Stimulated activated naive CD8-positive, alpha-beta T cell treated with anti-CD3 and anti-CD28 coated beads, Interleukin-15, amount 100 ng/mL, for 72 hours (primary cell): ENCODE data around the gene DIAPH1.
"Not testable (repeated sequence)": the region's sequence is repeated elsewhere in the genome, so short reads cannot be mapped to it uniquely, and the experiment has no call there.

Experiments
- ATAC-seq: fragments of 150-1000 bp; cut with Tn5 transposase; 2 replicates; pipeline ENCODE4 v1.10.0; 2021; ENCODE audit warnings: mild to moderate bottlenecking, moderate library complexity
- DNase-seq, 2 donors: peaks; one replicate each; pipeline ENCODE4 v3.0.0; 2021 to 2022
- H3K27ac Mint-ChIP-seq, 2 donors: one replicate each; pipeline ENCODE4 v1.8.0; 2022; ENCODE audit warnings: mild to moderate bottlenecking in 2 of 2, mixed read lengths in 2 of 2, moderate library complexity in 2 of 2
- H3K27me3 Mint-ChIP-seq: one replicate; pipeline ENCODE4 v1.8.0; 2022; ENCODE audit warnings: mixed read lengths
- H3K4me1 Mint-ChIP-seq: one replicate; pipeline ENCODE4 v1.8.0; 2022; ENCODE audit warnings: mild to moderate bottlenecking, mixed read lengths
- H3K4me3 Mint-ChIP-seq, 2 donors: one replicate each; pipeline ENCODE4 v1.8.0; 2022; ENCODE audit warnings: mild to moderate bottlenecking in 2 of 2, mixed read lengths in 2 of 2, moderate library complexity in 1 of 2
- H3K9me3 Mint-ChIP-seq, 2 donors: one replicate each; pipeline ENCODE4 v1.8.0; 2022; ENCODE audit warnings: mixed read lengths in 2 of 2

DIAPH1 gene

GRCh38 chr5:141632650-141633049 is 13.8 kb upstream of the DIAPH1 start:
- no peak for ATAC-seq
- no peaks in the 10 kb centered on the region for H3K9me3 Mint-ChIP-seq
- no peaks in the 10 kb centered on the region for H3K27me3 Mint-ChIP-seq
- H3K27ac Mint-ChIP-seq, result no peak overlapping the region
- no peak overlapping the region for H3K4me3 Mint-ChIP-seq
- peaks cover 30% of the 10 kb centered on the region for H3K4me1 Mint-ChIP-seq
- DNase-seq, result no peak

GRCh38 chr5:141630570-141631140 is 11.9 kb upstream of the DIAPH1 start:
- Mint-ChIP-seq H3K9me3 (no peaks in the 10 kb centered on the region), H3K27ac (no peak overlapping the region), H3K4me3 (no peak overlapping the region), H3K4me1 (peaks cover 25% of the 10 kb centered on the region), H3K27me3 (no peaks in the 10 kb centered on the region)
- DNase-seq, result no peak
- no peak for ATAC-seq

DNA sequence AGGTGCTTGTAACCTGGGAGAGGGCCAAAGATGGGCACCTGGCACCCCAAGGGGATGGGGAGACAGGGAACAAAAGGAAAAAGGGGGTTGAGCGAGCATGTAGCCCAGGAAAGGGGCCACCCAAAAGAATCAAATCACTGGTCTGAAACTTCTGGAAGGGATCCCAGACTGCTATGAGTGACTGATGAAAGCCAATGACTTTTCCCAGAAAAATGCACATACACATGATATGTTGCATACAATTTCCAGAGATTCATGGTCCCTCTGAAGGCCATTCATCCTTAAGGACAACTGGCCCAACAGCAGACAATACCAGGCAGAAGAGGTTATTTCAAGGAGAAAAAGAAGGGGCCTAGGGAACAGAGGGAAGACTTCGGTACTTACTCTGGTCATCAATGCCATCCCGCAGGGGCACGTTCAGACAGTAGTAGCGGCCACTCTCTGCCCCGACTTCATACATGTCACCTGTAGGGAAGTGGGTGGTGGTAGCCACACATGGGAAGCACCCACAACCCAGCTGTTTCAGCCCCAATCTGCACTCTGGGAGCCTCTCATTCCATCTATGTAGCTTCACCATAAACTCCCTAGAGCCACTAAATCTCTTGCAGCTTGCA is 9.5 kb upstream of the DIAPH1 start:
- H3K9me3 Mint-ChIP-seq, result no peaks in the 10 kb centered on the region
- peaks cover 14% of the 10 kb centered on the region for H3K4me1 Mint-ChIP-seq
- ATAC-seq, result no peak
- no peak overlapping the region for H3K27ac Mint-ChIP-seq
- no peaks in the 10 kb centered on the region for H3K27me3 Mint-ChIP-seq
- DNase-seq, result no peak
- H3K4me3 Mint-ChIP-seq, result no peak overlapping the region

GRCh38 chr5:141623611-141624010 is 4.8 kb upstream of the DIAPH1 start:
- Mint-ChIP-seq H3K9me3 (no peaks in the 10 kb centered on the region), H3K27me3 (no peaks in the 10 kb centered on the region), H3K4me3 (peak overlapping the region in 1 of 2 donors; percentile 39), H3K27ac (peak overlapping the region; percentile 84 to 88), H3K4me1 (peaks cover 46% of the 10 kb centered on the region)
- no peak for DNase-seq
- no peak for ATAC-seq

GRCh38 chr5:141623186-141623585 is 4.4 kb upstream of the DIAPH1 start:
- no peaks in the 10 kb centered on the region for H3K27me3 Mint-ChIP-seq
- H3K4me3 Mint-ChIP-seq, result peak overlapping the region; percentile 39 to 40
- H3K9me3 Mint-ChIP-seq, result no peaks in the 10 kb centered on the region
- peaks cover 46% of the 10 kb centered on the region for H3K4me1 Mint-ChIP-seq
- H3K27ac Mint-ChIP-seq, result peak overlapping the region; percentile 84 to 88
- ATAC-seq (peak; percentile 55), DNase-seq (peak; percentile 21 to 34)

DNA sequence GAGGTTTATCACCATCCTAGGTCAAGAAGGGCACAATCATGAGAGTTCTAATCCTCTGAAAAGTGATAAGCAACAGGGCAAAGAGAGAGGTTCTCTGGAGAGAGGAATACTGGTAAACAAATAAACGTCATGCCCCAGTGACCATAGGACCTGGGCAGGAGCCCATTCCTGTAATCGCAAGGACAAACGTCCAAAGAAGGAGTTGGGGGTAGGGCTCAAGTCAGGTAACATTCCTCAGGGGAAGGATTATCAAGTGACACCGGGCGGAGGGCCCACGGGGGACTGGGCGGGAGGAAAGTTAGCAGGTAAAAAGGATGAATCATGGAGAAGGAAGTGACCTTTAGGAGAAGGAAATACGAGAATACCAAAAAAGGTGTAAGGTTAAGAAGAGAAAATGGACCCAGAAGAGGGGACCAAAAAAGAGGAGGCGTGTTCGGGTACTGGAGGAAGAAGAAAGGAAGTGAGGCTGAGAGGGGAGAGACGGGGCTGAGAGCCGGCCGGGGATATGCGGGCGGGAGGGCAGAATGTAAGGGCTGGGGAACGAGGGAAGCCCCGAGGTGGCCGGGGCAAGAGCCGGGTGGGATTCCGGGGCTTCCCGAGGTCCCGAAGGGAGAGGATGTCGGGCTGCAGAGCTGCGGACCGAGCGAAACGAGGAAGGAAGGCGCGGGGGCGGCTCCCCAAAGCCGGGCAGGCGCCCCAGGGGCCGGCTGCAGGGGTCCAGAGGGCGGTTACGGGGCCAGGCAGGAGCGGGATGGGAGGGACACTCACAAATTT is 583 bp downstream of the DIAPH1 start:
- H3K4me1 Mint-ChIP-seq, result peaks cover 75% of the 10 kb centered on the region
- peak; percentile 68 to 73 for DNase-seq

DNA sequence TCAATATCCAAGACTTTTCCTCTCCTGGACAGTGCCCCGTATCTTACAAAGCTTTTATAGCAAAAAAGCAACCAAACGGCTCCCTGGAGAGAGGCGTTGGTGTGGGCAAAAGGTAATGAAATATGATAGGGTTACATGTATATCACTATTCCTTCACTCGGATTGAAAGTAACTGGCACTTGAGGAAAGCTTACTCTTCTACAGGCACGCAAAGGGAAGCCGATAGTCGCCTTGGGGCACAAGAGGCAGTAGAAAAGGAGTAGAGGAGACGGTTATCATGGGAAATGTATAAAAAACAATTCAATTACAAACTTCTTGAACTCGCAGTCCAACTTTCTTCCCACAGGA is 1.1 kb downstream of the DIAPH1 start:
- peaks cover 75% of the 10 kb centered on the region for H3K4me1 Mint-ChIP-seq
- H3K4me3 Mint-ChIP-seq, result peak overlapping the region; percentile 86 to 99
- no peaks in the 10 kb centered on the region for H3K27me3 Mint-ChIP-seq
- no peak for DNase-seq
- H3K27ac Mint-ChIP-seq, result peak overlapping the region; percentile 88 to 99
- no peaks in the 10 kb centered on the region for H3K9me3 Mint-ChIP-seq
- ATAC-seq, result no peak

More for the DNA sequence above, 583 bp downstream of the DIAPH1 start:
- H3K4me3 Mint-ChIP-seq, result peak overlapping the region; percentile 86 to 99
- peak; percentile 64 for ATAC-seq
- H3K9me3 Mint-ChIP-seq, result no peaks in the 10 kb centered on the region
- H3K27ac Mint-ChIP-seq, result peak overlapping the region; percentile 88 to 99
- H3K27me3 Mint-ChIP-seq, result no peaks in the 10 kb centered on the region

- no peak for DNase-seq
- peak overlapping the region; percentile 48 to 55 for H3K27ac Mint-ChIP-seq
- H3K27me3 Mint-ChIP-seq, result no peaks in the 10 kb centered on the region
- peak overlapping the region; percentile 86 to 99 for H3K4me3 Mint-ChIP-seq
- ATAC-seq, result no peak
- peaks cover 75% of the 10 kb centered on the region for H3K4me1 Mint-ChIP-seq
- H3K9me3 Mint-ChIP-seq, result no peaks in the 10 kb centered on the region
These were observed 1.7 kb downstream of the DIAPH1 start for GRCh38 chr5:141617128-141617527.

- H3K27me3 Mint-ChIP-seq, result no peaks in the 10 kb centered on the region
- peaks cover 75% of the 10 kb centered on the region for H3K4me1 Mint-ChIP-seq
- no peaks in the 10 kb centered on the region for H3K9me3 Mint-ChIP-seq
- peak overlapping the region; percentile 86 to 99 for H3K4me3 Mint-ChIP-seq
- no peak for ATAC-seq
- H3K27ac Mint-ChIP-seq, result peak overlapping the region; percentile 57 to 64
- DNase-seq, result no peak
These were observed 2.6 kb downstream of the DIAPH1 start for GRCh38 chr5:141615991-141616720.

- peak overlapping the region in 1 of 2 donors; percentile 62 for H3K27ac Mint-ChIP-seq
- DNase-seq (no peak), ATAC-seq (no peak)
- peak overlapping the region; percentile 55 to 71 for H3K4me3 Mint-ChIP-seq
- H3K9me3 Mint-ChIP-seq, result no peaks in the 10 kb centered on the region
- no peaks in the 10 kb centered on the region for H3K27me3 Mint-ChIP-seq
- H3K4me1 Mint-ChIP-seq, result peaks cover 91% of the 10 kb centered on the region
These were observed 5.5 kb downstream of the DIAPH1 start for GRCh38 chr5:141613344-141613743.

DNA sequence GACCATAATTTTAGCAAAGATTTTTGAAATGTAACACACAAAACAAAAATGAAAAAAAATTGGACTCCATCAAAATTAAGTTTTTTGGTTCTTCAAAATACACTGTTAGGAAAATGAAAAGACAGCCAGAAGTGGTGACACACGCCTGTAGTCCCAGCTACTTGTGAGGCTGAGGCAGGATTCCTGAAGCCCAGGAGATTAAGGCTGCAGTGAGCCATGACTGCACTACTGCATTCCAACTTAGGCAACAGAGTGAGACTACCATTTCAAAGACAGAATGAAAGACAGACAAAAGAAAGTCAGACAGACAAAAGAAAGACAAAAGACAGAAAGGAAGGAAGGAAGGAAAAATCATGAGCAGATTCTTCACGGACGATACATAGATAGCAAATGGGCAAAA is 7.5 kb downstream of the DIAPH1 start:
- Mint-ChIP-seq H3K9me3 (no peaks in the 10 kb centered on the region), H3K27me3 (no peaks in the 10 kb centered on the region), H3K4me1 (peaks cover 98% of the 10 kb centered on the region), H3K4me3 (peak overlapping the region; percentile 1 to 34), H3K27ac (peak overlapping the region in 1 of 2 donors; percentile 1)
- no peak for DNase-seq
- no peak for ATAC-seq

DNA sequence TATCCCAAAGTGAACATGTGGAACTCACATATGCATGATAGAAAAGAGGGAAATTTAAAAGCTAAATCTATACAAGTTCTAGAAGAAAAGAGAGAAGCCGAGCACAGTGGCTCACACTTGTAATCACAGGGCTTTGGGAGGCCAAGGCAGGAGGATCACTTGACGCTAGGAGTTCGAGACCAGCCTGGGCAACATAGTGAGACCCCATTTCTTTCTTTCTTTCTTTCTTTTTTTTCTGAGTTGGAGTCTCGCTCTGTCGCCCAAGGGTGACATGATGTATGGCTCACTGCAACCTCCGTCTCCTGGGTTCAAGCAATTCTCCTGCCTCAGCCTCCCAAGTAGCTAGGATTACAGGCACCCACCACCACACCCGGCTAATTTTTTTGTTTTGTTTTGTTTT is 8.9 kb downstream of the DIAPH1 start:
- DNase-seq, H3K4me3 Mint-ChIP-seq: not testable (repeated sequence)

GRCh38 chr5:141609044-141609443 is 9.8 kb downstream of the DIAPH1 start:
- ATAC-seq, result no peak
- no peak overlapping the region for H3K4me3 Mint-ChIP-seq

More for the DNA sequence above, 8.9 kb downstream of the DIAPH1 start:
- H3K27me3 Mint-ChIP-seq, ATAC-seq, H3K9me3 Mint-ChIP-seq: not testable (repeated sequence)
- Mint-ChIP-seq H3K27ac (peak overlapping the region; percentile 5 to 67), H3K4me1 (peaks cover 95% of the 10 kb centered on the region)

GRCh38 chr5:141608557-141608956 is 10.2 kb downstream of the DIAPH1 start:
- Mint-ChIP-seq H3K9me3 (no peaks in the 10 kb centered on the region), H3K27ac (peak overlapping the region; percentile 79 to 87), H3K27me3 (no peaks in the 10 kb centered on the region), H3K4me1 (peaks cover 95% of the 10 kb centered on the region), H3K4me3 (peak overlapping the region; percentile 4 to 30)
- DNase-seq (no peak), ATAC-seq (no peak)

More at GRCh38 chr5:141609044-141609443, 9.8 kb downstream of the DIAPH1 start:
- peaks cover 95% of the 10 kb centered on the region for H3K4me1 Mint-ChIP-seq
- no peaks in the 10 kb centered on the region for H3K9me3 Mint-ChIP-seq
- DNase-seq, result no peak
- H3K27ac Mint-ChIP-seq, result peak overlapping the region in 1 of 2 donors; percentile 87
- H3K27me3 Mint-ChIP-seq, result no peaks in the 10 kb centered on the region

DNA sequence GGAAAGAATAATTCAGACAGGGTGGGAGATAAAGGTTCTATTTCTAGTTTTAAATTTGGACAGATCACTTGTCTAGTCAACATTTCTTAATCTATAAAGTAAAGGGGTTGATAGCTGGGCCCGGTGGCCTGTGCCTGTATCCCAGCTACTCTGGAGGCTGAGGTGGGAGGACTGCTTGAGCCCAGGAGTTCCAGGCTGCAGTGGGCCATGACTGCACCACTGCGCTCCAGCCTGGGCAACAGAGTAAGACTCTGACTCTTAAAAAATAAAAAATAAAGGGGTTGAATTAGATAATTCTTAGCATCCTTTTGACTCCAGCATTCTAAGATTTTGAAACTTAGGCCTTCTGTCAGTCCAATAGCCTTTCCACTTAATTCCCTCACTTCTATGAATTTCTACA is 10.8 kb downstream of the DIAPH1 start:
- peaks cover 95% of the 10 kb centered on the region for H3K4me1 Mint-ChIP-seq
- ATAC-seq (no peak), DNase-seq (no peak)
- no peaks in the 10 kb centered on the region for H3K27me3 Mint-ChIP-seq
- no peaks in the 10 kb centered on the region for H3K9me3 Mint-ChIP-seq
- H3K27ac Mint-ChIP-seq, result peak overlapping the region in 1 of 2 donors; percentile 79
- H3K4me3 Mint-ChIP-seq, result peak overlapping the region; percentile 24 to 30
